T-helper 9 cell (primary cell): Measurements from ENCODE around the gene ANAPC1.
"Not testable (repeated sequence)": the region's sequence is repeated elsewhere in the genome, so short reads cannot be mapped to it uniquely, and the experiment has no call there.

Source experiments
- DNase-seq: peaks from one replicate; pipeline ENCODE4 v3.0.0-alpha.2; 2020
- total RNA-seq, 2 donors: gene quantifications; one replicate each; lab custom pipeline; 2026; lab: John Stamatoyannopoulos, UW

Gene ANAPC1
- total RNA-seq, result 40.8 to 101 reads per million in 2 donors

- peak; percentile 77 for DNase-seq
Observed at GRCh38 chr2:111883661-111884591, at the start of gene ANAPC1. Gene ANAPC1, minus strand, starts transcription at chr2:111884193. Its CDS starts 3,368 bp downstream, at chr2:111880825.

- DNase-seq, result no peak
Observed at GRCh38 chr2:111932841-111933291, 48.9 kb upstream of the ANAPC1 start.

DNA sequence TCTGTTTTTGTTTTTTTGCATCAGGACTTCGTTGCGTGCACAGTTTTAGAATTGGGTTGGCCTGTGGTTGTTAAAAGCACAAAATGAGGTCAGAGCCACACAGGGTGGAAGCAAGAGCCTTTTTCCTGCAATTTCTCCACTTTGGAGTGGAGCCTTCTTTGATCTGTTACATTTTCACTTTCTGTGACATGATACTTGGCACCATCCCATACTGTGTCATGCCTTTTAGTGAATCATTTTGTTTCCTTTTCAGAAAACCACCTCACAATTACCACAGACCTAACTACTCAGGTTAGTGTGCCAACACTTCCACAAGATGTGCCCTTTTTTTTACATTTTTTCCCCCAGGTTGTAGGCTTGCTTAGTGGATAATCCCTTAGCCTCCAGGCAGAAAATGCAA lies 46.9 kb upstream of the ANAPC1 start:
- no peak for DNase-seq

- DNase-seq, result no peak
Observed at GRCh38 chr2:111930409-111930808, 46.4 kb upstream of the ANAPC1 start.

DNA sequence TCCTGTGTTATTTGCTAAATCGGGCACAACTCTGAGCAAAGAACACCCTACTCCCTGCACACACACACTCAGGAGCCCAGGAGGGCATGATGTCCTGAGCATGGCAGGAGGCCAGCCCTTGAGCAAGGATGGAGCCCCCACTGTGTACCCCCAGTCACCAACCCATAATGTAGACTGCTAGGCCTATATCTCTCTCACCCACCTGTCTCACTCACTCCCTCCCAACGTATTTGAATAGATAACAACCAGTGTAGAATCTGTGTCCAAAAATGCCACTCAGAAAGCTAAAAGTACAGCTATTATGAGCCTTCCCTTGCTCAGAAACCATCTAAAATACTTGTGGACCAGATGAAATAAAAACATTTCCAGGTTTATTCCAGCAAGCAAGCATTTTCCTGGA lies 43.7 kb upstream of the ANAPC1 start:
- DNase-seq, result no peak

DNA sequence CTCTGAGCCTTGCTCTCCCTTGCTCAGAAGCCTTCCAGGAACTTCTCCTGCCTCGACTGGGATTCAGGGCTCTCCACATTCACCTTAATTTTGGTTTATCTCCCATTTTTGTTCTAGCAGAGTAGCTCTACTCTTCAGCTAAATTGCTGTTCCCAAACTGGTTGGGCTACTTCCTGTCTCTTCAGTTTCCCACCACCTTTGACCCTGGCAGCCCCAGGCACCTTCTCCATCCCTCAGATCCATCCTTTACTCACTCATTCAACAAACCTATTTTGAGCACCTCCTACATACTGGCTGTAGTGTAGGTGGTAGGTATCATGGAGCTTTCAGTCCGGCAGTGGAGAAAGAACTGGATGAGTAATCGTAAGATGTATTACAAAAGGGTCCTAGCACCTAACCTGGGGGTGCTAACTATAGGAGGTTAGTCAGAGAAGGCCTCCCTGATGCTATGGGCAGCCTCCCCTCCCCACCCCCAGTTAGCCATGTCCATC lies 40.7 kb upstream of the ANAPC1 start:
- no peak for DNase-seq

GRCh38 chr2:111923276-111923804 lies 39.3 kb upstream of the ANAPC1 start:
- no peak for DNase-seq

- DNase-seq, result no peak
Observed at GRCh38 chr2:111919794-111920608, 36.0 kb upstream of the ANAPC1 start.

- DNase-seq, result no peak
Observed at GRCh38 chr2:111919365-111919764, 35.4 kb upstream of the ANAPC1 start.

DNA sequence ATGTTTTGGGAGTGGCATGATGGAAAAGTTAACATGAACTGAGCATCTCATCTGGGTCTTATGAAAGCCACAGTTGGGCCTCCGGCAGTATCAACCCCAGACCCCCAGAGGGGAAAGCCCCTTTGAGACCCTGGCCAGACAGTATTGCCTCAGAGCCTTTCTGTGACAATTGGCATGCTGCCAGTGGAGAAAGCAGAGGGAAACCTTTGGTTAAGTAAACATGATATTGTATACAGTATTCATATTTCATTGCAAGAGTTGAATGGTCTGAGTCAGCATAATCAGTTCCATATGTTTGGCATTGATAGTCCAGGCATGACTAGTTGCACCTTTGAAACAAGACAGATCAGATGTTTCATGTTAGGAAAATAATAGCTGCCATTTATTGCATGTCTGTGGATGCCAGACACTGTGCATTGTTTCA lies 34.4 kb upstream of the ANAPC1 start:
- DNase-seq, result no peak

- DNase-seq, result no peak
Observed at GRCh38 chr2:111917106-111917505, 33.1 kb upstream of the ANAPC1 start.

- DNase-seq, result no peak
Observed at GRCh38 chr2:111912547-111912946, 28.6 kb upstream of the ANAPC1 start.

- not testable (repeated sequence) for DNase-seq
Observed at GRCh38 chr2:111911295-111911977, 27.4 kb upstream of the ANAPC1 start.

DNA sequence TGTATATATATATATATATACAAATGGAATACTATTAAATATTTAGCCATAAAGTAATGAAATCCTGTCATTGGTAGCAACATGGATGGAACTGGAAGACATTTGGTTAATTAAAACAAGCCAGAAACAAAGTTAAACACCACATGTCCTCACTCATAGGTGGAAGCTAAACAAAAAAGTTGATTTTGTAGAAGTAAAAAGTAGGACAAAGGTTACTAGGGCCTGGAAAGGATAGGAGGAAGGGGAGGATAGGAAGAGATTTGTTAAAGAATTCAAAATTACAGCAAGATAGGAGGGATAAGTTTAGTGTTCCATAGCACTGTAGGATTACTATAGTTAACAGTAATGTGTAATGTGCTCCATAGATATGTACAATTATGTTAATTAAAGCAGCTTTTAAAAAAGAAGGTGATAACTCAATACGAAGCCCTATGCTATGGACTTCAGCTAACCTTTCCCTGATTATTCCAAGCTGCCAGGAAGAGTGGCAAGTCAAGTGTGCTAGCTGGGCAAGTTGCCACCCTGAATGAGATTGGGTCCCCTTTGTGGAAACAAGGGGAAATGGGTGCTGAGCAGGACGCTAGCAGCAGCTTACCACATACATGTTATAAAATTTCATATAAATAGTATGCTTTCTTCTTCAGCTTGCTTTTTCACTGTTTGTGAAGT lies 26.8 kb upstream of the ANAPC1 start:
- no peak for DNase-seq

GRCh38 chr2:111909997-111910396 lies 26.0 kb upstream of the ANAPC1 start:
- not testable (repeated sequence) for DNase-seq

DNA sequence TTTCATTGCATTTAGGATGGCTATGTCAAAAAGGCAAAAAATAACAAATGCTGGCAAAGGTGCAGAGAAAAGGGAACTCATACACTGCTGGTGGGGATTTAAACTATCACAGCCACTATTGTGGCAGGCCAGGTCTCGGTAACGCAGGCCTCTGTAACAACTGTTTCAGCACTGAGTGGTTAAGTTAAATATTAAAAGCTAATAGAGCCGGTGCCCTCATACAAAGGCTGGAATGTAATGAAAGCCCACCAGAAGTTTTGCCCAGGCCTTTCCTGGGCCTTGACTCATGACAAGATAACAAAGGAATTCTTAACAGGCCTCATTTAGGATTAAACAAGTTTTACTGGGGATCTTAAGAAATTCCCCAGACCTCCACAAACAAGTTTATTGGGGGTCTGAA lies 25.1 kb upstream of the ANAPC1 start:
- no peak for DNase-seq

GRCh38 chr2:111908578-111908977 lies 24.6 kb upstream of the ANAPC1 start:
- no peak for DNase-seq

DNA sequence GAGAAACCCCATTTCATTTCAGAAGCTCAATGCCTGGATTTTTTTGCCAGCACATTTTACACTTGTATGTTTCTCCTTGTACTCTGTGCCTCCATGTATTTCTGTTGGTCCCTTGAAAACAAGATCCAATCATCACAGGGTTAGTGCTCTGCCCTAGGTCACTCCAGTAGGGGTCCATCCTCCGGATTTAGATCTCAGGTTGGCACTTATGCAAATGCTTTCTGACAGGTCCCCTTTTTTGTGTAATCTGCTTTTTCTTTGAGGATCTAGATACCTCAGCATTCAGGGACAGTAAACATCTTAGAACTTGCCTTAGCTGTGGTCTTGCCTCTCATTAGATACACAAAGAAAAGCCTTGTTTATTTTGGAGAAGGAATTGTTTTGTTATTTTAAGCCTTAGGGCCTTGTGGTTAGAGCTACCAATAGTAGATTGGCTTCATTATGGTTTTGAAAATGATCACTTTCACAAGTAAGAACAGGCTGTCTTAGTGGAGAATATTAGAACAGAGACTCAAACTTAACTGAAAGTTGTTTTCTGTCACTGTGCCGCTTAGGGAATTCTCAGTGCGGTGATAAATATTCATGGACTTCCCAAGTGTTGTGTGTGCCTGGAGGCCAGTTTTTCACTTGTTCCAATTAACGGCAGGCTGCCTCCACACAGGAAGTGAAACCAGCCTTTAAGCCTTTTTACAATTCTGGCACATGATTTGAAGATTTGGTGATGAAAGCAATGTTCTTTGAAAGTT lies 22.2 kb upstream of the ANAPC1 start:
- no peak for DNase-seq

- DNase-seq, result not testable (repeated sequence)
Observed at GRCh38 chr2:111905475-111905869, 21.5 kb upstream of the ANAPC1 start.

DNA sequence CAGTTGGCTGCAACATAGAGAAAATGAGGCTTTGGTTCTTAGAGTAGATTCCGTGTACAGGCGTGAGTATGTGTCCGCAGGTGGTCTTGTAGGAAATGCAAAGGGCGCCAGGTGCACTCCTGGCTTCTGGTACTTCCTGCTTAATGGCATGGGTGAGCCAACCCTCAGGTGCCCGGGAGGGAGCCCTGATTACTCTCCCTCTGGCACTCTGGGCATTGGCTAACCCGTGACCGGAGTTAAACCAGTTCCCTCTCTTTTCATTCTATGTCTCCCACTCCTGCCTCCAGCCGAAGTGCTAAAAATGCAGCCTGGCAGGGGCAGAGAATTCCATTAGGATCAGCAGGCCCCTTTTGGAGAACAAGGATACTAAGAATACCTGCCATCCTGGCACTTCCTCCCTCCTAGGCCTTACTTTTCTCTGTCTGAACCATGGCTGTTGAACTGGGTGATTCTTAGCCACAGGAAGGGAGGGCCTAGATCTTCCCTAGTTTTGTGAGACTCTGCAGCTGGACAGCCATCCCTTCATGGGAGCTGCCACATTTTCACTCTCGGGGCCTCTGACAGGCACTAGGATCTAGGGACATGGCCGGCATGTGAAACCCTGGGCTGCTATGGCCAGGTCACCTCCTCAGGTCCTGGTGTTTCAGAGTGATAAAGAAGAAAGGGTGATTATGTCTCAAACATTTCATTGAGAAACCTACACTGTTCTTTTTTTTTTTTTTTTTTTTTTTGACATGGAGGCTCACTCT lies 20.9 kb upstream of the ANAPC1 start:
- DNase-seq, result no peak
